Measurements from ENCODE around the gene IQCF5. TPM values are rescaled to one million over a fixed set of nuclear protein-coding genes. Genes with fewer than 3 reads are reported as not detected.

Gene IQCF5
- total and polyA plus RNA-seq, 2 donors (not counting 1 experiment from before 2014, with no cell fraction given): not detected

- Histone ChIP-seq H4K20me1 (ENCODE audit: control insufficient read depth, extremely low read depth, insufficient read depth, low read length) (no peaks in the 10 kb centered on the region), H3K4me1 (ENCODE audit: control insufficient read depth, extremely low read depth, insufficient read depth, low read length) (no peaks in the 10 kb centered on the region), H3K4me2 (ENCODE audit: extremely low read depth, insufficient read depth, low read length) (no peak overlapping the region), H3K27ac (ENCODE audit: insufficient read depth, low read length) (no peak overlapping the region), H2AFZ (ENCODE audit: low read length) (no peak overlapping the region), H3K36me3 (ENCODE audit: control insufficient read depth, insufficient read depth, low read length) (no peaks in the 10 kb centered on the region), H3K9me3 (ENCODE audit: control insufficient read depth, insufficient read depth, low read depth, low read length) (no peaks in the 10 kb centered on the region), H3K9ac (ENCODE audit: insufficient read depth, low read length) (no peak overlapping the region), H3K4me3 (replicated peaks in 1 of 4; ENCODE audit: control extremely low read depth in 1 of 4, insufficient read depth in 1 of 4, low read depth in 3 of 4, low read length in 4 of 4) (no peak overlapping the region), H3K27me3 (ENCODE audit: control insufficient read depth, insufficient read depth, low read length) (no peaks in the 10 kb centered on the region), H3K79me2 (ENCODE audit: control insufficient read depth, insufficient read depth, low read length) (no peaks in the 10 kb centered on the region)
- no peak for TF ChIP-seq EZH2 (IDR thresholded peaks at IDR 0.05; ENCODE audit: low read length, missing control alignments)
- TF ChIP-seq CTCF (conservative IDR thresholded peaks at IDR 0.05 in 1 of 2, IDR thresholded peaks at IDR 0.05 in 1 of 2; ENCODE audit: low read depth in 1 of 2, low read length in 2 of 2): no peak
- no peak for DNase-seq (ENCODE audit: low read depth in 2 of 2)
Observed at GRCh38 chr3:51830345-51830744, 45.1 kb downstream of the IQCF5 start.

GRCh38 chr3:51828297-51828696 lies 47.1 kb downstream of the IQCF5 start:
- Histone ChIP-seq H3K9me3 (ENCODE audit: control insufficient read depth, insufficient read depth, low read depth, low read length) (no peaks in the 10 kb centered on the region), H3K27me3 (ENCODE audit: control insufficient read depth, insufficient read depth, low read length) (no peaks in the 10 kb centered on the region), H3K4me1 (ENCODE audit: control insufficient read depth, extremely low read depth, insufficient read depth, low read length) (no peaks in the 10 kb centered on the region), H3K4me3 (replicated peaks in 1 of 4; ENCODE audit: control extremely low read depth in 1 of 4, insufficient read depth in 1 of 4, low read depth in 3 of 4, low read length in 4 of 4) (no peak overlapping the region), H3K27ac (ENCODE audit: insufficient read depth, low read length) (no peak overlapping the region), H3K9ac (ENCODE audit: insufficient read depth, low read length) (no peak overlapping the region), H3K79me2 (ENCODE audit: control insufficient read depth, insufficient read depth, low read length) (no peaks in the 10 kb centered on the region), H3K4me2 (ENCODE audit: extremely low read depth, insufficient read depth, low read length) (no peak overlapping the region), H2AFZ (ENCODE audit: low read length) (no peak overlapping the region), H3K36me3 (ENCODE audit: control insufficient read depth, insufficient read depth, low read length) (no peaks in the 10 kb centered on the region), H4K20me1 (ENCODE audit: control insufficient read depth, extremely low read depth, insufficient read depth, low read length) (no peaks in the 10 kb centered on the region)
- TF ChIP-seq CTCF (conservative IDR thresholded peaks at IDR 0.05 in 1 of 2, IDR thresholded peaks at IDR 0.05 in 1 of 2; ENCODE audit: low read depth in 1 of 2, low read length in 2 of 2) (no peak), EZH2 (IDR thresholded peaks at IDR 0.05; ENCODE audit: low read length, missing control alignments) (no peak)
- DNase-seq (ENCODE audit: low read depth in 2 of 2): no peak

Other genes starting within 250 kb of the IQCF5 start
- 51.0 and 54.4 TPM in 2 replicates for gene TEX264, start 204.3 kb downstream of the IQCF5 start, total RNA-seq
- 34.3 and 44.1 TPM in 2 replicates for gene TEX264, start 204.3 kb downstream of the IQCF5 start, polyA plus RNA-seq
- gene GRM2, start 168.5 kb downstream of the IQCF5 start, total RNA-seq: under 0.01 TPM in 2 replicates
- gene GRM2, start 168.5 kb downstream of the IQCF5 start, polyA plus RNA-seq: 0.02 and 0.06 TPM in 2 replicates
- not detected in 2 replicates for gene IQCF6, start 96.4 kb downstream of the IQCF5 start, total RNA-seq
- gene IQCF6, start 96.4 kb downstream of the IQCF5 start, polyA plus RNA-seq: not detected in 2 replicates
- not detected in 2 replicates for gene IQCF2, start 14.0 kb downstream of the IQCF5 start, total RNA-seq
- not detected in 2 replicates for gene IQCF2, start 14.0 kb downstream of the IQCF5 start, polyA plus RNA-seq
- not detected in 2 replicates for gene IQCF1, start 27.8 kb upstream of the IQCF5 start, total RNA-seq
- gene IQCF1, start 27.8 kb upstream of the IQCF5 start, polyA plus RNA-seq: not detected in 2 replicates
- 19.7 and 29.5 TPM in 2 replicates for gene RRP9, start 66.3 kb upstream of the IQCF5 start, total RNA-seq
- gene RRP9, start 66.3 kb upstream of the IQCF5 start, polyA plus RNA-seq: 10.6 and 20.5 TPM in 2 replicates
- gene PARP3, start 66.8 kb upstream of the IQCF5 start, total RNA-seq: 19.3 and 44.1 TPM in 2 replicates
- gene PARP3, start 66.8 kb upstream of the IQCF5 start, polyA plus RNA-seq: 13.3 and 22.8 TPM in 2 replicates
- under 0.01 TPM in 2 replicates for gene GPR62, start 79.8 kb upstream of the IQCF5 start, total RNA-seq
- 0.02 TPM in 1 of 2 replicates, not detected in the other for gene GPR62, start 79.8 kb upstream of the IQCF5 start, polyA plus RNA-seq
- 23.4 and 46.2 TPM in 2 replicates for gene PCBP4, start 91.9 kb upstream of the IQCF5 start, total RNA-seq
- 40.2 and 47.1 TPM in 2 replicates for gene PCBP4, start 91.9 kb upstream of the IQCF5 start, polyA plus RNA-seq
- gene ABHD14B, start 98.4 kb upstream of the IQCF5 start, total RNA-seq: 21.1 and 27.4 TPM in 2 replicates
- 38.2 and 46.3 TPM in 2 replicates for gene ABHD14B, start 98.4 kb upstream of the IQCF5 start, polyA plus RNA-seq
- gene ABHD14A, start 99.5 kb upstream of the IQCF5 start, total RNA-seq: 5.1 and 9.0 TPM in 2 replicates
- 7.8 and 10.2 TPM in 2 replicates for gene ABHD14A, start 99.5 kb upstream of the IQCF5 start, polyA plus RNA-seq
- 36.0 and 40.3 TPM in 2 replicates for gene ACY1, start 107.9 kb upstream of the IQCF5 start, total RNA-seq
- gene ACY1, start 107.9 kb upstream of the IQCF5 start, polyA plus RNA-seq: 21.4 and 26.9 TPM in 2 replicates
- 1,076 and 1,351 TPM in 2 replicates for gene RPL29, start 120.3 kb upstream of the IQCF5 start, total RNA-seq
- gene RPL29, start 120.3 kb upstream of the IQCF5 start, polyA plus RNA-seq: 1,512 and 1,580 TPM in 2 replicates
- gene DUSP7, start 181.0 kb upstream of the IQCF5 start, total RNA-seq: 5.4 and 5.6 TPM in 2 replicates
- 23.7 and 26.5 TPM in 2 replicates for gene DUSP7, start 181.0 kb upstream of the IQCF5 start, polyA plus RNA-seq

All from fibroblast of lung (primary cell).